ENCODE results near the gene MAL. TPM values are rescaled to one million over a fixed set of nuclear protein-coding genes. Genes with fewer than 3 reads are reported as not detected.

MAL gene
- total RNA-seq, 1 donor from 2014 or later: 250 TPM

- no peak overlapping the region for H3K4me3 Mint-ChIP-seq
- H3K9me3 Mint-ChIP-seq: no peaks in the 10 kb centered on the region
- peaks cover 20% of the 10 kb centered on the region for H3K4me1 Mint-ChIP-seq (ENCODE audit: unreplicated experiment)
- no peak for TF ChIP-seq CTCF (conservative IDR thresholded peaks at IDR 0.05)
- no peaks in the 10 kb centered on the region for H3K36me3 Mint-ChIP-seq
- H3K27me3 Mint-ChIP-seq: peaks cover 7% of the 10 kb centered on the region
- peak; percentile 45 for DNase-seq (ENCODE audit: extremely low spot score, unreplicated experiment)
- no peak overlapping the region for H3K27ac Mint-ChIP-seq
These were observed 38.2 kb upstream of the MAL start for GRCh38 chr2:94987074-94988020.

GRCh38 chr2:94990956-94991355 is 34.6 kb upstream of the MAL start:
- no peaks in the 10 kb centered on the region for H3K36me3 Mint-ChIP-seq
- TF ChIP-seq CTCF (conservative IDR thresholded peaks at IDR 0.05): no peak
- no peak overlapping the region for H3K4me3 Mint-ChIP-seq
- DNase-seq (ENCODE audit: extremely low spot score, unreplicated experiment): peak; percentile 44
- H3K27me3 Mint-ChIP-seq: peaks cover 10% of the 10 kb centered on the region
- no peak overlapping the region for H3K27ac Mint-ChIP-seq
- H3K9me3 Mint-ChIP-seq: no peaks in the 10 kb centered on the region
- peaks cover 27% of the 10 kb centered on the region for H3K4me1 Mint-ChIP-seq (ENCODE audit: unreplicated experiment)

- no peak for DNase-seq (ENCODE audit: extremely low spot score, unreplicated experiment)
- H3K27me3 Mint-ChIP-seq: peaks cover 9% of the 10 kb centered on the region
- no peaks in the 10 kb centered on the region for H3K9me3 Mint-ChIP-seq
- H3K4me3 Mint-ChIP-seq: no peak overlapping the region
- peaks cover 32% of the 10 kb centered on the region for H3K4me1 Mint-ChIP-seq (ENCODE audit: unreplicated experiment)
- H3K36me3 Mint-ChIP-seq: no peaks in the 10 kb centered on the region
- TF ChIP-seq CTCF (conservative IDR thresholded peaks at IDR 0.05): no peak
- no peak overlapping the region for H3K27ac Mint-ChIP-seq
These were observed 33.1 kb upstream of the MAL start for GRCh38 chr2:94992360-94992759.

- peaks cover 13% of the 10 kb centered on the region for H3K27me3 Mint-ChIP-seq
- no peaks in the 10 kb centered on the region for H3K9me3 Mint-ChIP-seq
- H3K4me3 Mint-ChIP-seq: no peak overlapping the region
- no peak for DNase-seq (ENCODE audit: extremely low spot score, unreplicated experiment)
- no peak for TF ChIP-seq CTCF (conservative IDR thresholded peaks at IDR 0.05)
- peaks cover 33% of the 10 kb centered on the region for H3K4me1 Mint-ChIP-seq (ENCODE audit: unreplicated experiment)
- H3K36me3 Mint-ChIP-seq: no peaks in the 10 kb centered on the region
- H3K27ac Mint-ChIP-seq: no peak overlapping the region
These were observed 32.1 kb upstream of the MAL start for GRCh38 chr2:94993176-94994062.

GRCh38 chr2:94994063-94994913 is 31.2 kb upstream of the MAL start:
- H3K4me3 Mint-ChIP-seq: no peak overlapping the region
- no peaks in the 10 kb centered on the region for H3K9me3 Mint-ChIP-seq
- TF ChIP-seq CTCF (conservative IDR thresholded peaks at IDR 0.05): no peak
- H3K36me3 Mint-ChIP-seq: no peaks in the 10 kb centered on the region
- peaks cover 28% of the 10 kb centered on the region for H3K4me1 Mint-ChIP-seq (ENCODE audit: unreplicated experiment)
- H3K27ac Mint-ChIP-seq: peak overlapping the region; percentile 34
- peaks cover 13% of the 10 kb centered on the region for H3K27me3 Mint-ChIP-seq
- DNase-seq (ENCODE audit: extremely low spot score, unreplicated experiment): no peak

All from type B pancreatic cell (in vitro differentiated cells).